ENCODE measurements around the gene CCDC33. TPM values are rescaled to one million over a fixed set of nuclear protein-coding genes. Genes with fewer than 3 reads are reported as not detected.

The CCDC33 gene
- total RNA-seq, 4 donors from 2014 or later: not detected

DNA sequence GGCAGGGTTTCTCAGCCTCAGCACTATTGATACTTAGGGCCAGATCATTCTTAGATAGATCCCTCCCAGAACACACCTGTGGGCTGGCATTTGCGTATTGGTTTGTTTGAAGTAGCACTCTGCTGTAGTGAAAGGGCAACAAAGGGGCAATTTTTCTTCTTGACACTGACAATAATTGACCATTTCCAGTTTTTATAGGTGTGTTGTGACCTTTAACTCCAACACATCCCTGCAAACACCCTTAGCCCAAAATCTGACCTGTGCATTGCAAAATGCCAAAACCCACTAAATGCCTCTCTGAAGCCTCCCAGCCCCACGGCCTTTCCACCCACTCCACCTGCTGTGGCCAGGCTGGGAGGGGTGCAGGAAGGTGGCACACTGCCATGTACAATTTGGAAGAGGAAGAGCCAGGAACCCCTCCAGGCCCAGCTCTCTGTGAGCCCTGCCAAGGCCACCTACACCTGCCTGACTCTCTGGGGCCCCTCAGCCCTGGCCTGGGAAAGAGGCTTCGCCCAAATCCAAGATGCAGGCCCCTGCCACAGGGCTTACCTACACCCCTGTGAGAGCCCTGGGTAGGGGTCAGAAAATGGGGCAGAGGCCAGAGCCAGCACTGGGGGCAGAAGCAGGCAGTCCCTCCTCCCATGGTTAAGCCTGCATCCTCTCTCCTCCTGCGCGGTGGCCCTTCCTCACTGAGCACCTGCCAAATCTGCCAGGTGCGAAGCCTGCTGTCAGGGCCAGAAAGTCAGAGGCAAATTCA is 140.9 kb downstream of the CCDC33 start:
- 78% methylated on average over 2 of the region's 6 CpGs for WGBS
- H3K4me1 ChIP-seq: peaks cover 9 to 23% (median 19%) of the 10 kb centered on the region in 4 donors
- H3K27me3 ChIP-seq: peaks cover 0 to 14% (median 0%) of the 10 kb centered on the region in 4 donors
- H3K9me3 ChIP-seq: no peaks in the 10 kb centered on the region
- no peak for DNase-seq (ENCODE audit: extremely low spot score)
- H3K36me3 ChIP-seq: no peaks in the 10 kb centered on the region
- H3K27ac ChIP-seq (replicated peaks in 1 of 4): no peak overlapping the region
- no peak for TF ChIP-seq EP300 (IDR thresholded peaks at IDR 0.05)
- TF ChIP-seq POLR2AphosphoS5 (IDR thresholded peaks at IDR 0.05): no peak
- TF ChIP-seq POLR2A (IDR thresholded peaks at IDR 0.05; ENCODE audit: low read depth): no peak
- TF ChIP-seq, protein P1, sequence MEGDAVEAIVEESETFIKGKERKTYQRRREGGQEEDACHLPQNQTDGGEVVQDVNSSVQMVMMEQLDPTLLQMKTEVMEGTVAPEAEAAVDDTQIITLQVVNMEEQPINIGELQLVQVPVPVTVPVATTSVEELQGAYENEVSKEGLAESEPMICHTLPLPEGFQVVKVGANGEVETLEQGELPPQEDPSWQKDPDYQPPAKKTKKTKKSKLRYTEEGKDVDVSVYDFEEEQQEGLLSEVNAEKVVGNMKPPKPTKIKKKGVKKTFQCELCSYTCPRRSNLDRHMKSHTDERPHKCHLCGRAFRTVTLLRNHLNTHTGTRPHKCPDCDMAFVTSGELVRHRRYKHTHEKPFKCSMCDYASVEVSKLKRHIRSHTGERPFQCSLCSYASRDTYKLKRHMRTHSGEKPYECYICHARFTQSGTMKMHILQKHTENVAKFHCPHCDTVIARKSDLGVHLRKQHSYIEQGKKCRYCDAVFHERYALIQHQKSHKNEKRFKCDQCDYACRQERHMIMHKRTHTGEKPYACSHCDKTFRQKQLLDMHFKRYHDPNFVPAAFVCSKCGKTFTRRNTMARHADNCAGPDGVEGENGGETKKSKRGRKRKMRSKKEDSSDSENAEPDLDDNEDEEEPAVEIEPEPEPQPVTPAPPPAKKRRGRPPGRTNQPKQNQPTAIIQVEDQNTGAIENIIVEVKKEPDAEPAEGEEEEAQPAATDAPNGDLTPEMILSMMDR (IDR thresholded peaks at IDR 0.05): no peak
- intact Hi-C loops (cut with DNase I): loop anchor here (10.0 kb wide), 1 partner anchor 258 kb away; no protein-coding TSS in a partner anchor
- no peak overlapping the region for H3K4me3 ChIP-seq

- H3K9me3 ChIP-seq: no peaks in the 10 kb centered on the region
- intact Hi-C loops (cut with DNase I): loop anchor here (10.0 kb wide), 1 partner anchor 257 kb away; no protein-coding TSS in a partner anchor
- no peak for TF ChIP-seq POLR2AphosphoS5 (IDR thresholded peaks at IDR 0.05)
- TF ChIP-seq POLR2A (IDR thresholded peaks at IDR 0.05; ENCODE audit: low read depth): no peak
- TF ChIP-seq, protein P1 (IDR thresholded peaks at IDR 0.05): no peak
- TF ChIP-seq EP300 (IDR thresholded peaks at IDR 0.05): no peak
- H3K36me3 ChIP-seq: no peaks in the 10 kb centered on the region
- no peak overlapping the region for H3K4me3 ChIP-seq
- 85% methylated on average over 15 of the region's 15 CpGs for WGBS
- no peak for DNase-seq (ENCODE audit: extremely low spot score)
- H3K27me3 ChIP-seq: peaks cover 0 to 18% (median 0%) of the 10 kb centered on the region in 4 donors
- H3K4me1 ChIP-seq: peaks cover 9 to 29% (median 21%) of the 10 kb centered on the region in 4 donors
- H3K27ac ChIP-seq (replicated peaks in 1 of 4): no peak overlapping the region
These were observed 142.0 kb downstream of the CCDC33 start for GRCh38 chr15:74377831-74378766.

GRCh38 chr15:74378848-74379247 is 142.7 kb downstream of the CCDC33 start:
- H3K4me3 ChIP-seq: no peak overlapping the region
- intact Hi-C loops (cut with DNase I): loop anchor here (10.0 kb wide), 1 partner anchor 256 kb away; no protein-coding TSS in a partner anchor
- no peak overlapping the region for H3K27ac ChIP-seq (replicated peaks in 1 of 4)

More at GRCh38 chr15:74378848-74379247, 142.7 kb downstream of the CCDC33 start:
- H3K27me3 ChIP-seq: peaks cover 0 to 18% (median 0%) of the 10 kb centered on the region in 4 donors
- no peak for DNase-seq (ENCODE audit: extremely low spot score)
- peaks cover 9 to 23% (median 15%) of the 10 kb centered on the region in 4 donors for H3K4me1 ChIP-seq
- H3K36me3 ChIP-seq: no peaks in the 10 kb centered on the region
- TF ChIP-seq EP300 (IDR thresholded peaks at IDR 0.05) (no peak), POLR2AphosphoS5 (IDR thresholded peaks at IDR 0.05) (no peak), POLR2A (IDR thresholded peaks at IDR 0.05; ENCODE audit: low read depth) (no peak)
- TF ChIP-seq, protein P1 (IDR thresholded peaks at IDR 0.05): no peak
- no peaks in the 10 kb centered on the region for H3K9me3 ChIP-seq
- WGBS: 67% methylated on average over 7 of the region's 9 CpGs
